Lung (tissue), 12 donors: ENCODE measurements around the gene ISM1. TPM values are rescaled to one million over a fixed set of nuclear protein-coding genes. Genes with fewer than 3 reads are reported as not detected.

Source experiments
- ATAC-seq: fragments of 200-7000 bp; cut with Tn5 transposase; one replicate; pipeline ENCODE4 v1.9.1; 2020; ENCODE audit warnings: moderate number of reproducible peaks; ENCODE audit not compliant: insufficient read depth, low FRiP score
- DNase-seq, 3 donors: peaks; one replicate each; pipeline ENCODE4 v3.0.0-alpha.2; 2013 to 2017
- H3K27ac ChIP-seq, 2 donors: one replicate each; pipeline ENCODE4 v1.5.1; 2013; ENCODE audit warnings: mild to moderate bottlenecking in 2 of 2, moderate library complexity in 2 of 2, control low read depth in 1 of 2, inconsistent platforms in 1 of 2, low read depth in 1 of 2, low read length in 1 of 2
- H3K27me3 ChIP-seq, 3 donors: one replicate each; pipeline ENCODE4 v1.5.1; 2013; ENCODE audit warnings: low read length in 2 of 3; ENCODE audit not compliant: control insufficient read depth in 3 of 3, insufficient read depth in 3 of 3
- H3K36me3 ChIP-seq, 4 donors: one replicate each; pipeline ENCODE4 v1.5.1; 2013; ENCODE audit warnings: low read length in 4 of 4, mild to moderate bottlenecking in 1 of 4, moderate library complexity in 1 of 4; ENCODE audit not compliant: control insufficient read depth in 4 of 4, insufficient read depth in 4 of 4
- H3K4me1 ChIP-seq, 5 donors: one replicate each; pipeline ENCODE4 v1.5.1; 2013; ENCODE audit warnings: low read length in 5 of 5, mild to moderate bottlenecking in 2 of 5, moderate library complexity in 1 of 5; ENCODE audit not compliant: control insufficient read depth in 5 of 5, insufficient read depth in 5 of 5
- H3K4me3 ChIP-seq: one replicate; pipeline ENCODE4 v1.5.1; 2013; ENCODE audit warnings: mild to moderate bottlenecking, control low read depth, moderate library complexity
- H3K9ac ChIP-seq, 2 donors: one replicate each; pipeline ENCODE4 v1.5.1; 2013; ENCODE audit warnings: low read length in 2 of 2, control low read depth in 1 of 2; ENCODE audit not compliant: insufficient read depth in 1 of 2
- H3K9me3 ChIP-seq, 4 donors: one replicate each; pipeline ENCODE4 v1.5.1; 2013; ENCODE audit warnings: low read length in 3 of 4, mild to moderate bottlenecking in 1 of 4, moderate library complexity in 1 of 4; ENCODE audit not compliant: control insufficient read depth in 4 of 4, insufficient read depth in 3 of 4
- CTCF ChIP-seq: IDR thresholded peaks from 2 replicates; pipeline ENCODE4 v1.5.1; 2012; ENCODE audit warnings: mild to moderate bottlenecking; ENCODE audit errors: control extremely low read depth, extremely low read depth
- WGBS, 2 donors: extraction: QIAGEN DNeasy Blood & Tissue Kit; methylation state at CpG; one replicate each; pipeline ENCODE4 v1.1.7; 2013; 5-methylcytosine and 5-hydroxymethylcytosine counted together
- polyA plus RNA-seq, 2 donors: library from polyadenylated mRNA; stranded (reverse); fragments of 200-250 nt; gene quantifications; one replicate each; pipeline ENCODE4 v1.2.1, GENCODE V29; 2013
- total RNA-seq, 2 donors: library from RNA; depleted of rRNA in 1 of 2; stranded (reverse); fragments of >200 nt in 1 of 2; gene quantifications; one replicate each; pipeline ENCODE4 v1.2.1, GENCODE V29; 2014 to 2021
- donor health status: control.
- donor health status: control.
- donor health status: Bipolar disorder and iron deficiency.
- donor health status: healthy.
- donor health status: DM: yes; HTN: yes; CAD: no.

ISM1 gene
- total and polyA plus RNA-seq, 4 donors = 1.6 to 13.6 (median 2.9) TPM

- DNase-seq (no peak), ATAC-seq (no peak)
- 82% methylated on average over 14 of the region's 14 CpGs for WGBS, 2 donors
- peaks cover 0 to 3% (median 0%) of the 10 kb centered on the region in 5 donors for H3K4me1 ChIP-seq
- H3K36me3 ChIP-seq = no peaks in the 10 kb centered on the region
- H3K9me3 ChIP-seq = peaks cover 0 to 3% (median 0%) of the 10 kb centered on the region in 4 donors
- no peak overlapping the region for H3K4me3 ChIP-seq
- no peak overlapping the region for H3K27ac ChIP-seq
- H3K9ac ChIP-seq = no peak overlapping the region
- no peaks in the 10 kb centered on the region for H3K27me3 ChIP-seq
- TF ChIP-seq CTCF = no peak
These were observed 63.1 kb downstream of the ISM1 start for GRCh38 chr20:13283869-13284829.

- DNase-seq (no peak), ATAC-seq (no peak)
- TF ChIP-seq CTCF = no peak
- WGBS, 2 donors = 41 to 96% methylated on average over 1 of the region's 1 CpG
- Histone ChIP-seq H3K4me3 (no peak overlapping the region), H3K27ac (no peak overlapping the region), H3K4me1 (peaks cover 0 to 3% (median 0%) of the 10 kb centered on the region in 5 donors), H3K9me3 (peaks cover 0 to 3% (median 0%) of the 10 kb centered on the region in 4 donors), H3K27me3 (no peaks in the 10 kb centered on the region), H3K36me3 (no peaks in the 10 kb centered on the region), H3K9ac (no peak overlapping the region)
These were observed 63.8 kb downstream of the ISM1 start for GRCh38 chr20:13284830-13285229.

- DNase-seq (no peak), ATAC-seq (no peak)
- whole genome bisulfite sequencing, 2 donors = 90 to 95% methylated on average over 6 of the region's 6 CpGs
- no peaks in the 10 kb centered on the region for H3K27me3 ChIP-seq
- no peak for TF ChIP-seq CTCF
- peaks cover 0 to 2% (median 0%) of the 10 kb centered on the region in 4 donors for H3K9me3 ChIP-seq
- no peak overlapping the region for H3K9ac ChIP-seq
- no peaks in the 10 kb centered on the region for H3K36me3 ChIP-seq
- no peak overlapping the region for H3K27ac ChIP-seq
- no peak overlapping the region for H3K4me3 ChIP-seq
- H3K4me1 ChIP-seq = peaks cover 0 to 3% (median 0%) of the 10 kb centered on the region in 5 donors
These were observed 64.3 kb downstream of the ISM1 start for GRCh38 chr20:13285408-13285807.
